HG02981 (cell line): ENCODE measurements around the gene MACROH2A1.

Source experiments
- ATAC-seq: cut with Tn5 transposase; IDR thresholded peaks from one replicate; pipeline ENCODE4 v1.9.1; 2021; ENCODE audit warnings: mild to moderate bottlenecking, moderate library complexity; ENCODE audit not compliant: unreplicated experiment

MACROH2A1 gene

DNA sequence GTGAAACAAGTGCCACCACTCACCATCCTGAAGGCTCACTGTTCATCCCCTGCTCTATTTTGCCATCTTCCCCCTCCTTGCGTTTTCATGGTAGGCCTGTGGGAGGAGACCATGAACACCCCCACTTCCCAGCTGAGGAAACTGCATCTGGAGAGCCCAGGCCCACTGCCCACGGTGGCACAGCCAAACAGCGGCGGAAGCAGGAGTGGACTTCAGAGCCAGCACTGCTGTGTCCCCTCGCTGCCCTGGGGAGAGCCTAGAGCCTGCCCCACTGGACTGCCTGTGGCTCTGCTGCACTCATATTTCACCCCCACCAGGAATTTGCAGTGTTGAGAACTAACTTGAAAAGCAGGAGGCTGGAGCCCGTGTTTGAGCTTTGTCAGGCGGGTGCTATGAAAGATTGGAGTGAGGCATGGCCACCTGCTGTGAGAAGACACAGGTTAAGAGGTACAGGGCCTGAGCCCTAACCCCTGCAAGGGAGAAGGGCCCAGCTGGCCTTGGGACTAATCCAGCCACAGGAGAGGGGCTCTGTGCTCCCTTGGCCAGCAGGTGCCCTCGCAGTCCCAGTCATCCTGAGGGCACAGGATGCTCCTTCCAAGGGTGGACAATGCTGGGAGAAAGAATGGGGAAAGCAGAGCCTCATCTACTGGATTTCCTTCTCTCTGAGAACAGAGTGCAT lies 79.0 kb downstream of the MACROH2A1 start:
- no peak for ATAC-seq

DNA sequence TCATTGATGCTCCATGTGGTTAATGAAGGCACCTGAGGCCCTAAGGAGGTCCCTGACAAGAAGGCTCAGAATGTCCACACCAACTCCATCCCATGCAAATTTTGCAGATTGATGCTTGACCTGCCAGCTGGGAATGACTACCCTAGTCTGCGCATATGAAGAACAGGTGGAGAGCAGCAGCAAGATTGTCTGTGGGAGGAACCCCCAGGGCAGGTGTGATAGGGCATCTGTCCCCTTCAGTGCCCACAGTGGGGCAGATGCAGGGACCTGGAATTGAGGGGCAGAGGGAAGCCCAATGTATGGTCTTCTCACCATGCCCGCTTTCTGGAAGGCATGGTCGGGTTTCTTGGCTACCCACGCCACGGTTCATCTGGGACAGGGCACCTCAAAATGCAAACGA lies 79.6 kb downstream of the MACROH2A1 start:
- no peak for ATAC-seq

DNA sequence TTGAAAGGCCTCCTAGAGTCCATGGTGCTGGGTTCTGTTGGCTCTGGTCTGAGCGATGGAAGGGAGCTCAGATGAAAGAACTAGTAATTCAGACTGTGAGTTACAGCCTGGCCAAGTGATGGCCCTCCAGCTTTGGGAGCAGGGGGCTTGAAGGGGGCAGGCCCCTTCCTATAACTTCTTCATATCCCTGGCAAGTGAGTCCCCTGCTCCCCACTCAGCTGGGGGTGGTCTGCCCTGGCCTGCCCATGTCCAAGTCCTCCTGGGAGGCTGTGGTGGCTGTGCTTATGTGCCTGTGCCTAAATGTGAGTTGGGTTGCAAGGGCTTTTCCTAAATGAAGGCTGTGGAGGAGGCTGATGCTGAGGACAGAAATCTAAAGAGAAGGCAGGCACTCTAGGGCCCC lies 80.1 kb downstream of the MACROH2A1 start:
- no peak for ATAC-seq

DNA sequence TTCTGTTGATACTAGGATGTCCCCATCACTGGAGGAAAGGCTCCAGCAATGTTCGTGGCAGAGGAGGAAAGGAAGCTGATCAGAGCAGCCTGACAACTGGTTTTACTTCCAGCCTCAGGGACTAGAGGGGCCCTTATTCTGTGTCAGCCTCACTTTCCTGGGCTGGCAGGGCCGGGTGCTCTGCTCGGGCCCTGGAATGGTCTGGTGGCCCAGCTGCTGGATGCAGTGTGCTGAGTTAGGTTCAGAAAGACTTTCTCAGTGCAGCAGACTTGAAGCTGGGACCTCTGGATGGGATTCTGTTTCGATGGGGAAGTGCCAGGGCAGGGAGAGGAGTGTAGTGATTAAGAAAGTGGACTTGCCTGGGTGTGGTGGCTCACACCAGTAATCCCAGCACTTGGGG lies 81.0 kb downstream of the MACROH2A1 start:
- no peak for ATAC-seq

DNA sequence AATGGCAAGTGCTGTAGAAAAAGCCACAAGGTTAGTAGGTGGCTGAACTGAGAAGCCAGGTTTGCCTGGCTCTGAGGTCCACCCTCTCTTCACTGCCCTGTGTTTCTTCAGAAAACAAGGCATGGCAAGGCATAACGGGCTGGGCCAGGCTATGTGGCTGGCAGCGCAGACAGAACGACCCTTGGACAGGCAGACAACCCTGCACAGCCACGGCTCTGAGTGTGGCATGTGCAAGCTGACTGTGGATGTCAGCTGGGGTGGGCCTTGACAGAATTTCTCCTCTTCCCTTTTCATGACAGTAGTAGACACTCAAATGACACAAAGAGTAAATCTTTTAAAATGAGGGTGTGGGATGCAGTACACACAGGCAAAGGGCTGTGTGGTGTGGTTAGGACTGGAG lies 81.7 kb downstream of the MACROH2A1 start:
- ATAC-seq, result no peak

DNA sequence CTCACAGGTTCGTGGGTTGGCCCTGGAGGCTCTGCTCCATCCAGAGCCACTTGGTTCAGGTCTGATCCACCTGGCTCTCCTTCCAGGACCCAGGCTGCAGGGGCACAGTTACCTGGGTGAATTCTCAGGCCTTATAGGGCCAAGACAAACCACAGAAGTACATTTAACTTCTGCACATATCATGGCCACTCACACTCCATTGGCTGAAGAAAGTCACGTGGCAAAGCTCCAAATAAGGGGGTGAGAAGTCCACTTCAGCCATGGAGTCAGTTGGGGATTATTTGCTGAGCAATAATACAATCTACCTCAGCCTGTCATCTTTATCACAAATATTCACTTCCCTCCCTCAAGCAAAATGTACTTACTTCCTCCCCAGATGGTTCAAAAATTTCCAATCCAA lies 83.6 kb downstream of the MACROH2A1 start:
- no peak for ATAC-seq

DNA sequence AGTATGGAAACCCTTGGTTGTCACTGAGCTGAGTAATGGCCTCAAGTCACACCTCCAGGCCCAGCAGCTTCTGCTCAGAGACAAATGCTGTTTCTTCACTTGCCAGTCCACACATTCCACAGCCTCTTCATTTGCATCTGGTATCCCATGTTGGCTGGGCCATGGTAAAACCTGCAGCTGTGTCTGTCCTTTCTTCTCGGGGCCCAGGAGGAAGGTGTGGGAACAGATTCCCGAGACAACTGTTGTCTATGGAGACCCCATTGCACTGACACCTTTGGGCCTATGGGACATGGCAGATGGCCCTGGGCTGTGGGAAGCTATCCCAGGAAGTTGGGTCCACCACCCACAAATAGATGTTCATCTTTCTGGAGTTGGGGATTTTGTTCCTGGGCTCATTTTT lies 85.1 kb downstream of the MACROH2A1 start:
- ATAC-seq, result no peak

DNA sequence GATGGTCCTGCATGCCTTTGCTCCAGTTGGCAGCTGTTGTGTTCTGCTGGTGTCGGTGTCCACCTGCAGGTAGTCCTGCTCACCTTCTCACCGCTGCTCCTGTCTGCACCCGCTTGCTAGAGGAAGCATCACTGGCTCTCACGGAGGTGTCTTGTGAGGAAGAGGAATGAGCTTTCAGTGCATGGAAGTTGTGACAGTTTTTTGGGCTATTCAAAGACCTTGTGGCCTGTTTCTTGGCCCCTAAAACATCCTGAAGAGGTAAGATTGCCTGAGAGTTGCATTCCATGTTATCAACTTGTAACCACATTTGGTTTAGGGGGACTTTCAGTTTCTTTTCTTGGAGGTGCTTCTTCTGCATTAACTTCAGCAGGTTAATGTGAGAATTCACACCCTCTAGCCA lies 85.6 kb downstream of the MACROH2A1 start:
- ATAC-seq, result no peak

DNA sequence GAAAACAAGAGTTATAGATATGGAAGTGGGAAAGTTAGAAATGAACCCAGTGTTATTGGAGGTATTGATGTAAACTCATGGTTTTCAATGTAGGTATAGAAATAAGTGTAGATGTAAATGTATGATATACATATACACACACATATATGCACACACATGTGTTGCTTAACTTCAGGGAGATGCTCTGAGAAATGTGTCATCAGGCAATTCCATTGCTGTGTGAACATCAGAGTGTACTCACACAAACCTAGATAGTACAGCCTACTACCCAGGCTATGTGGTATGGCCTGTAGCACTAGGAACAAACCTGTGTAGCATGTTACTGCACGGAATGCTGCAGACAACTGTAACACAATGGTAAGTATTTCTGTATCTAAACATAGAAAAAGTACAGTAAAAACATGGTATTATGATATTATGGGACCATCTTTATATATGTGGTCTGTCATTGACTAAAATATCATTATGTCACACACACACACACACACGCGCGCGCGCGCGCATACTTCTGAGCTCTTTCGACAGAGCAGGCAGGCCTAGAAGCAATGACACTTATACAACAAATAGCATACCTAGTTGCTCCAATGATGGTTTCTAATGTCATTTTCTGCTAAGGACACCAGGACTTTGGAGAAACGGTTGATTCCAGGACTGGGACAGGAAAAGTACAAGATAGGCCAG lies 86.6 kb downstream of the MACROH2A1 start:
- ATAC-seq, result no peak

DNA sequence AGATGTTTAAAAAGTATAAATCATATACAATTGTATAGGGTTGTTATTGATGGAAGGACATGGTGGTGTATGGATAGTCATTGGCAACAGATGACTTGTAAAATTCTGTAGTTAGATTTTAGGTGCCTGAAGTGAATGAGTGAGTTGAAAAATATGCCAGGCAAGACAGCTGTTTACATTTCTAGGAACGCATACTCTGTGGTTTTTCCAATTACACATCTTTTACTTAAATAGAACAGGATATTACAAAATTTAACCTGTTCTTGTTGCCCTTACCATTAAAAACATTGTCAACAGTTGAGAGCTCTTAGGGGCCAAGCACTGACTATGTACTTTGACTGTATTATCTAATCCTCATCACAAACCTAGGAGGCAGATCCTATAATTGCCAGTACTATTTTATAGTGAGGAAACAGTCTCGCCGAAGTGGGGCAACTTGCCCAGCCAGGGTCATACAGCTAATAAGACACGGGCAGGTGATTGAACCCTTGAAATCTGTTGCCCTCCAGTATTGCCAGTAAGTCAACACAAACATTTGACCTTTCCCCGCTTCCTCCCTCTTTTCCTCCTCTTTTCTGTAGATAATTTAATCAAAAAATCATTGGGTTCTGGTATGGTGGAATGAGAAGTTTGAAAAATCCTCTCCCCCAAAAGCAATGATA lies 88.6 kb downstream of the MACROH2A1 start:
- ATAC-seq, result no peak

DNA sequence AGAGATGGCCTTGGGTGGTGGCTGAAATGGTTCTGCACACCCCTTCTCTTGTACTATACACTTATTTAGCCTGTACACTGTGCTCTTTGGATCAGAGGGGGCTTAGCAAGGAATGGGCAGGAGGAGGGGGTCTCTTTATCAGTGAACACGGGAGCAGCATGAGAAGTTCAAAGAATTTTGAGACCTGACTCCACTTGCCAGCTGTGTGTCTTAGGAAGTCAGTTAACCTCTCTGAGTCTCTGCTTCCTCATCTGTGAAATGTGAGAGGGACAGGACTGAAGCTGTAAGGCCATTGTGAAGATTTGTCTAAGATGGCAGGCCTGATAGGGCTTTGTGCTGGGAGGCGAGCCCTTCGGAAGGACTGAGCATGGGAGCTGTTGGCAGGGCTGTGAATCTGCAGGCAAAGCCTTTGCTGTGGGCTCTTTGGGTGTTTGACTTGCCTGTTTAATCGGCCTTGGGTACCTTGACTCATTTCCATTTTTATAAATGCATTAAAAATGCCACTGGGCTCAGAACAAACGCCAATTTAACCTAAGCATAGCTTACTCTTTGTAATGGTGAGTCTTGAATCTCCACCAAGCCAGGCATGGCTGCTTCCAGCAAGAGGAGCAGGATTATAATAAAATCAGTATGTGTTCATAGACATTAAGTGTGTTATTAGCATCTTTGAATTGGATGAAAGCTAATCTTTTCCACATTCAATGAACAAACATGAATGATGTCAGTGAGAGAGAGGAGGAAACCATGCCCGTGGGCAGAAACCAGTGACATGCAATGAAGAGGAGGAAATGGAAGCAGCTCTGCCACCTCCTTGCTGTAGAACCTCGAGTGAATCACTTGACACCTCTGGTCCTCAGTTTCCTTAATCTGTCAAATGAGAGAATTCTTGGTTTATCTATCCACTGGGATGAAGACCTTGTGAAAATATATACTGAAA lies 89.4 kb downstream of the MACROH2A1 start:
- ATAC-seq, result no peak

DNA sequence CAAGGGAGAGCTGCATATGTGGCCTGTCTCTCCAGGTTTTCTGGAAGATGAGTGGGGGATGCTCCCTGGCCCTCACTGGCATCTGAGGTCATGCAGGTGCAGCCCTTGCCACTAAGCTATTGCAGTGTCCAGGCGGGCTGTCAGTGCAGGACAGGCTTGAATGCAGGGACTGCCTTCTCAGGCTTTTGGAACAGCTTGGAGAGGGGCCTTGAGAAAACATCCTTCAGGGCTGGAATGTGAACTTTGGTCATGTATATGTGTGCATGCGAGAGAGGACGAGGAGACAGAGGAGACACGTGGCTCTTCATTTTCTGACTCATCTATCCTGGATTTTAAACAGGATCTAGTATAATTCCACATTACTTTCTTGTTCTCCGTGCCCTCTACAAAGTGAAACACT lies 90.3 kb downstream of the MACROH2A1 start:
- ATAC-seq, result no peak

DNA sequence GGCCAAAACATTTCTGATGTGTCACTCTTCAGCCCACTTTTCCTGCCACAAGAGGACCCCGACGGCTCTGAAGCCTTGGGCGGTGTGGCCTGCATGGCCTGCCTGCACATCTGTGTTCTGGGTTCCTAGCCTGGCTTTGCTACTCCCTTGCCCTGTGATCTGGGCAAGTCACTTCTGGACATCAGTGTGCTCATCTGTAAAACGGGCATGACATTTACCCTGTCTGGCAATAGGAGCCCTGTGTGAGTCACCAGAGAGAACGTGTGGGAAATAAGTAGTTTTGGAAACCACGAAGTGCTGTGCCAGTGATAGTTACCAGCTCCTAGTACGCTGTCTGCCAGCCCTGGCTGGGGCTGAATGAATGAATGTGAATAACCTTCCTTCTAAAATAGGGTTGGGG lies 90.8 kb downstream of the MACROH2A1 start:
- ATAC-seq, result no peak

DNA sequence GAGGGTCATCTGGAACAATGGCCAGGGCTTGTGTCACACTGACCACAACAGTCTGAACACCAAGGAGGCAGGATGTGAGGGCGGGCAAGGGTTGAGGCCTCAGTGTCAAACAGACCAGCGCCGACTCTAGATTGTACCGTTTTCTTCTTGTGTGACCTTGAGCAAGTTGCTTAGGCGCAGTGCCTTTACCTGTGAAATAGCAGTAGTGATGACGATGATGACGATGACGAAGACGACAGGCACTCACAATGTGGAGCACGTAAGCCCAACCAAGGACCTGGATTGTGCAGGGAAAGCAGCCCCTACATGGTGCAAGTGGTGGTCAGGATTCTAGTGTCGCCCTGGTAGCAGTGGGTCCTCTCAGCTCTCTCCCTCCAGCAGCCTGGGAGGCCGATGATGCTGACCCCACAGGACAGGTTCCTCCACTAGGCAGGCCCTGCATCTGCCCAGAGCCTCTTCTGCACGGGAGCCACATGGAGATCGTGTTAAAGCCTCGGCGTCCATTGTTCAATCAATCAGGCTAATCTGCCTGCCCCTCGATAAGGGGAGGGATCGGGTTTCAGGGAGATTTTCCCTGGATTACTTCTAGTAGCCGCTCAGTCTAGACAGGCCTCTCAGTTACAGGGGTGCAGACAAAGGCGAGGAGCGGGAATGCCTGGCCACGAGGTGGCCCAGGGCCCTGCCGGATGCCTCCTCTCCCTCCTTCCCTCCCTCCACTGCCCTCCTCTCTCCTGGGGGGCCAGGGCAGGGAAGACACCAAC lies 91.7 kb downstream of the MACROH2A1 start:
- no peak for ATAC-seq

DNA sequence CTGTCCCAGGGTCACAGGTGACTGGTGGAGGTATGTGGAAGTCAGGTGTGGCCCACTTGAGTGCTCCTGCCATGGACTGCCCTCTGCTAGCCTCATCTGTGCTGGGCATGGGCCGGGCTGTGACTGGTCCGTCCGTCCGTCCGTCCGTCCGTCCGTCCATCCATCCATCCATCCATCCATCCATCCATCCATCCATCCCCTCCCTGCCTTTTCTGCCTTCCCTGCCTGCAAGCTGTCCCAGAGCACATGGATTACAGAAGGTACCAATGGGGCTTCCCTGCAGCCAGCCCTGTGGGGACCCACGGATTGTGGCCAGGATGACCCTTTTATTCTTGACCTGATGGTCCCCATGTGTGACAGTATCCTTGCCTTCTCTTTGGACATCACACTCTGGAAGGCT lies 92.5 kb downstream of the MACROH2A1 start:
- no peak for ATAC-seq

DNA sequence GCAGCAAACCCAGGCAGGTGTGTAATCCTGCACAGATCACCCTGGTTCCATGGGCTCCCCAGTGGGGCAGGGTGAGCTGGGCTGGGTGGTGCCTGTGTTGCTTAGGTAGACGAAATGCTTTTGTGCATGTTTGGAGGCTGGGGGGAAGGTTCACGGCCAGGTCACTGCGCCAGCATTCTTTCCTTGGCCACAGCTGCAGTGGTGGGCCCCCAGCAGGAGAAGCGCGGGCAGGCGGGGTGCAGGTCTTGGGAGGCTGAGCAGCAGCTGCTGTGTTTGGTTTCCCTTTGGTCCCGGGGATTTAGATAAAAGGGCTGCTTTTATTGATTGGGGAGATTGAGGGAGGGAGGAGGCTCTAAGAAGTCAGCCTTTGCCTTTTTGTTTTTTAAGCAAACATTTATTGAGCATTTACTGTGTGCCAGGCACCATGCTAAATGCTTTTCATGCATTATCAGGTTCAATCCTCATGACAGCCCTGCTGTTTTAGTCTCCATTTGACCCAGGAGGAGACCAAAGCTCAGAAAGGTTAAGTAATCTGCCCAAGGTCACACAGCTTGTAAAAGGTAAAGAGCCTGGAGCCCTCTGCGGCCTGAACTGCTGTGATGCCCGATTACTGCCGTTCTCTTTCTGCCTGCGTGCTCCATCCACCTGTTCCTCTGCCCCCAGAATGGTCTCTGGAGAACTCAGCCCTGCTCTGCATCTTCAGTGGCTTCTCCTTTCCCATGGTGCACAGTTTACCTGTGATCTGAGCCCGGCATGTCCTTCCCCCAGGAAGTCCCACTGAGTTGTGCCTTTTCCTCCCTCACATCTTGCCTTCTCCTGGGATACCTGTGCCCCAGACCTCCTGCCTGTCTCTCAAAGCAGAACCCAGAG lies 94.4 kb downstream of the MACROH2A1 start:
- ATAC-seq, result no peak

DNA sequence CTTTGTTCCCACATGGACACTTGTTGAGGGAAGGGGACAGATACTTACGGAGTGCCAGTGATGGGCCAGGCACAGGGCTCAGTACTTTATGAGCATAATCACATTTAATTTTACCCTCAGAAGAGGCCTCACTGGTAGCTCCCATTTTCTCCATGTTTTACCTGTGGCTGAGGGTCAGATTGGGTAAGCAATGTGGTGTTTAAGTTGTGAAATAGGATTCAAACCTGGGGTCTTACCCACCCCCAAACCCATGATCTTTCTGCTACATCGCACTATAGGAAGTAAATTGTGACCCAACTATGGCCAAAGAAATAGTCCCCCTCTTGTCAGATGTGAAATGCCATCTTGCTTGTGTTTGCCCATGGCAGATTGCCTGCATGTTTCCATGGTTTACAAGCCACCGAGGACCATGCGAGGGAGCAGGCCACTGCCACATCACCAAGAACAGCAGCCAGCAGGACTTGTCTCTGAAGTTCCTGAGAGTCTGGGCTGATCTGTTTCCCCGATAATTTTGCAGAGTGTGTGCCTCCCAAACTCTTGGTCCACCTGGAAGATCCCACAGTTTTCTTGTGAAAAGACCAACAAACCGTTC lies 95.4 kb downstream of the MACROH2A1 start:
- no peak for ATAC-seq

DNA sequence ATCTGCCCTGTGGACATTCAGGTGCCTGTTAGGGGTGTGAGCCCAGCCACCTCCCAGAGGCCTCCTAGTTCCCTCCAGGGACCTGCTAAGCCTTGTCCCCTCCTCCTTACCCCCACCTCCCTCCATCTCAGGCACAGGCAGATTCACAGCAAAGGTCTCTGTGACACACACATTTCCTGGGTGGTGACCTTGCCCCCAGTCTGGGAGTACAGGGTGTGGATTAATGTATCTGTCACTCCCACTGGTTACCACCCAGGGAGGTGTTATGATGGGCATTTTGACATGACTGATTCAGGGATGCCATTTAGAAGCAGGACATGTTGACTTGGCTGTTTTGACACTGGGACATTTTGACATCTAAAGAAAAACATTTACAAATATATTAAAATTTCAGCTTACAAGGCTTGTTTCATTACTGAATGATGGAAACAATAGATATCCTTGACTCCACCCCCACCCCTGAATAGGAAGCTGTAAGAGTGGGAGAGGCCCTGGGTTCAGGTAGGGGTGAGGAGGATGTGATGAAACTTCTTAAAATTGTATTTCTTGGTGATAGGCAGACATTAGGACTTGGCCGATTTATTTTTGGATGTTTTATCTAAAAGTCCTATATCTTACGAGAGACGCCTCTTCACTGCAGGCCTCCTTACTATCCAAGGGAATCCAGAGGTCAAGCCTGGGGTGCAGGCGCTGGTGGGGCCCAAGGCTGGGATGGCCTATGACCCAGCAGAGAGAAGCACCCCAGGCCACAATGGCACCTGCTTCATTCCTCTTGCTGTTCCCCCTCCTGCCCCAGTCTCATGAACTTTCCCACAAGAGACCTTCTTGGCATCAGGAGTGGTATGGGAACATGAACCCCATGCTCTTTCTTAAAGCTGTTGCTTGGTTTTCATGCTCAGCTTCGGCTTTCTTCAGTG lies 101.9 kb downstream of the MACROH2A1 start:
- ATAC-seq, result no peak
